Measurements from ENCODE around the gene ACTC1. TPM values are rescaled to one million over a fixed set of nuclear protein-coding genes. Genes with fewer than 3 reads are reported as not detected.

Gene ACTC1
- total RNA-seq, 1 donor from 2014 or later = 3.5 TPM

- H3K27me3 Mint-ChIP-seq = peaks cover 3% of the 10 kb centered on the region
- no peaks in the 10 kb centered on the region for H3K36me3 Mint-ChIP-seq (ENCODE audit: insufficient read depth)
- peaks cover 4% of the 10 kb centered on the region for H3K4me1 Mint-ChIP-seq (ENCODE audit: low read depth)
- no peak overlapping the region for H3K4me3 Mint-ChIP-seq (ENCODE audit: low read depth)
- H3K27ac Mint-ChIP-seq = no peak overlapping the region
- no peaks in the 10 kb centered on the region for H3K9me3 Mint-ChIP-seq (ENCODE audit: low read depth)
- no peak for TF ChIP-seq CTCF (IDR thresholded peaks at IDR 0.05; ENCODE audit: unreplicated experiment)
- DNase-seq (ENCODE audit: low spot score, unreplicated experiment) = no peak
These were observed 33.0 kb upstream of the ACTC1 start for GRCh38 chr15:34828145-34828911.

DNA sequence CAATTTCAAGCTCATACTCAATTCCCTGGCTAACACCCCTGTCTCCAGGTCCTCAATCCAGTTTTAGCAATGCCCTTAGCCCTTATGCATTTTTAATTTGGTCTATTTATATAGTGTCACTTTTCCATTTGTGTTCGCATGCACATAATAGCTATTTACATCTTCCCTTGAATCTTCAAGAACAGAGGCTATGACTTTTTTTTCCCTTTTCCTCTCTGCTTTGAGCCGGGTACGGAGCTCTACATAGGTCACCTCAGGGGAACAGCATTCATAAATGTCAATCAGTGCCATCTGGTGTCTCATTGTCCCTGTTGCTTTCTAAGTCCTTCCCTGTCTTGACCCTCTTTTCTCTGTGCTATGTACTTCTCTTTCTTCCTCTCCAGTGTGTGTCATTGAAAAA, 26.5 kb upstream of the ACTC1 start:
- no peak for DNase-seq (ENCODE audit: low spot score, unreplicated experiment)
- Mint-ChIP-seq H3K4me1 (ENCODE audit: low read depth) (peaks cover 2% of the 10 kb centered on the region), H3K27me3 (peaks cover 8% of the 10 kb centered on the region), H3K9me3 (ENCODE audit: low read depth) (no peaks in the 10 kb centered on the region), H3K4me3 (ENCODE audit: low read depth) (no peak overlapping the region), H3K27ac (no peak overlapping the region), H3K36me3 (ENCODE audit: insufficient read depth) (no peaks in the 10 kb centered on the region)
- no peak for TF ChIP-seq CTCF (IDR thresholded peaks at IDR 0.05; ENCODE audit: unreplicated experiment)

GRCh38 chr15:34820110-34820509, 24.8 kb upstream of the ACTC1 start:
- H3K27ac Mint-ChIP-seq = no peak overlapping the region
- peaks cover 8% of the 10 kb centered on the region for H3K27me3 Mint-ChIP-seq
- no peaks in the 10 kb centered on the region for H3K36me3 Mint-ChIP-seq (ENCODE audit: insufficient read depth)
- DNase-seq (ENCODE audit: low spot score, unreplicated experiment) = no peak
- no peak overlapping the region for H3K4me3 Mint-ChIP-seq (ENCODE audit: low read depth)
- no peaks in the 10 kb centered on the region for H3K9me3 Mint-ChIP-seq (ENCODE audit: low read depth)
- H3K4me1 Mint-ChIP-seq (ENCODE audit: low read depth) = peaks cover 2% of the 10 kb centered on the region
- no peak for TF ChIP-seq CTCF (IDR thresholded peaks at IDR 0.05; ENCODE audit: unreplicated experiment)

DNA sequence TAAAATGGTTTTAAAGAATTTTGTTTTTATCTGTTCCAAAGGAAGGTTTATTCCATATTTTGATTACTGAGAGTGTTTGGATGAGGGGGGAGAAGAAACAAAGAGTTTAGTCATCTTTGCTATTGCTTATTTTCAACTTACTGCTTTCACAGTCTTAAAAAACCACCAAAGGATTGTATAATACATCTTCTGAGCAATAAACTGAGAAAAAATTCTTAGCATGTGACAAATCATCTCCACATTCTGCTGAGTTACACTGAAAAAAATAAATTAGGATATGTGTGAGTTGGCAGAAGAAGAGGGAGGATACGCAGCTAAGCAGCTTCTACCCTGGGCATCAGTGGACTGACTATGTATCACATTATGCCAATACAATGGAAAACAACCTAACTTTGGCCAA, 23.2 kb upstream of the ACTC1 start:
- peaks cover 2% of the 10 kb centered on the region for H3K9me3 Mint-ChIP-seq (ENCODE audit: low read depth)

DNA sequence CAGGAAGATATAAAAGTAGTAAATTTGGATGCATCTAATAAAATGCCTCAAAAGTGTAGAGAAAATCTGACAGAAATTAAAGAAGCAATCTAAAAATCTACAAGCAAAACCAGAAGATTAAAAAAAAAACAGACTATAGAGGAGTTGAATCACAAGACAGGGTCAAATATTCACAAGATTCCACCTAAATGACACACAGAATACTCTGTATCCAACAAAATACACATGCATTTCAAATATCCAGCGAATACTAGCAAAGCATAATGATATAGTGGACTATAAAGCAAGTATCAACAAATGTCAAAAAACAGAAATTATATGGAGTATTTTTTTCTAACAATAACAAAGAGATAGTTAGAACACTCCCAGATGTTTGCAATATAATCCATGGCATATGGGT, 20.5 kb upstream of the ACTC1 start:
- no peak for DNase-seq (ENCODE audit: low spot score, unreplicated experiment)
- Mint-ChIP-seq H3K4me1 (ENCODE audit: low read depth) (no peaks in the 10 kb centered on the region), H3K27me3 (peaks cover under 1% of the 10 kb centered on the region), H3K9me3 (ENCODE audit: low read depth) (peaks cover 2% of the 10 kb centered on the region), H3K27ac (no peak overlapping the region), H3K36me3 (ENCODE audit: insufficient read depth) (no peaks in the 10 kb centered on the region), H3K4me3 (ENCODE audit: low read depth) (no peak overlapping the region)
- no peak for TF ChIP-seq CTCF (IDR thresholded peaks at IDR 0.05; ENCODE audit: unreplicated experiment)

More for the DNA sequence above, 23.2 kb upstream of the ACTC1 start:
- peaks cover 5% of the 10 kb centered on the region for H3K27me3 Mint-ChIP-seq
- no peak overlapping the region for H3K27ac Mint-ChIP-seq
- DNase-seq (ENCODE audit: low spot score, unreplicated experiment) = no peak
- H3K4me1 Mint-ChIP-seq (ENCODE audit: low read depth) = no peaks in the 10 kb centered on the region
- no peak overlapping the region for H3K4me3 Mint-ChIP-seq (ENCODE audit: low read depth)
- H3K36me3 Mint-ChIP-seq (ENCODE audit: insufficient read depth) = no peaks in the 10 kb centered on the region
- TF ChIP-seq CTCF (IDR thresholded peaks at IDR 0.05; ENCODE audit: unreplicated experiment) = no peak

Data from progenitor cell of endocrine pancreas (in vitro differentiated cells).